Sciatic nerve (tissue), 2 donors: ENCODE results near the gene FOXD2. TPM values are rescaled to one million over a fixed set of nuclear protein-coding genes. Genes with fewer than 3 reads are reported as not detected.

ENCODE experiments used
- ATAC-seq: fragments of 200-7000 bp; cut with Tn5 transposase; one replicate; pipeline ENCODE4 v1.9.1; 2020; ENCODE audit warnings: mild to moderate bottlenecking, moderate library complexity
- DNase-seq: peaks from one replicate; pipeline ENCODE4 v3.0.0-alpha.2; 2020; ENCODE audit warnings: low spot score
- intact Hi-C: fragments of 100-400 bp; cut with DNase I; formaldehyde crosslinking; loops from one replicate; pipeline ENCODE4 v1.14.2; 2022
- total RNA-seq: library from RNA; stranded (reverse); fragmentation: NEBNext Ultra II Directional; extraction: Animal tissue kit (Norgen Biotek cat#: 25700); gene quantifications from one replicate; pipeline ENCODE4 v1.2.1, GENCODE V29; 2021
- donor health status: DM: no; HTN: no; CAD: no.
- donor health status: DM: no; HTN: no; CAD: no.

FOXD2 gene
- 12.3 TPM for total RNA-seq

- DNase-seq (peak; percentile 95), ATAC-seq (peak; percentile 83)
- intact Hi-C loops = loop anchor here (5.0 kb wide), 1 partner anchor 265 kb away; no protein-coding TSS in a partner anchor
These were observed at the start of gene FOXD2 for GRCh38 chr1:47437447-47438164. Gene FOXD2, plus strand, starts transcription at chr1:47438044. Its CDS starts 92 bp downstream, at chr1:47438136.

DNA sequence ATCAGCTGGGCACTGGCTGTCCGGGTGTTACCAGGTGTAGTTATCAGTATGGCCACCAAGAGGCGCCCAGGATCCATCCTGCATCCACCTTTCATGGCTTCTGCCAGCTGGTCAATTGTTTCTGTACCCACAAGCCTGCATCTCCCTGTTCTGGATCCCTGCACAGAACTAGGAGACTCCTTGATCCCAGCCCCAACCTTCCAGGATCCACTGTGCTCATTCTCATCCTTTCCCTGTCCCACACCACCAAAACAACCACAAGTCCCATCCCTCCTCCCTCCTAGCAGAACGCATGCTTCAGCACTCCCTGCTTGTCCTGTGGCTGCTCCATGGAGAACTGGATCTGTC, 49.0 kb upstream of the FOXD2 start:
- ATAC-seq = peak; percentile 91
- intact Hi-C loops = no loop called here
- peak; percentile 82 for DNase-seq

GRCh38 chr1:47389731-47390130, 48.1 kb upstream of the FOXD2 start:
- ATAC-seq (no peak), DNase-seq (no peak)
- intact Hi-C loops = no loop called here

DNA sequence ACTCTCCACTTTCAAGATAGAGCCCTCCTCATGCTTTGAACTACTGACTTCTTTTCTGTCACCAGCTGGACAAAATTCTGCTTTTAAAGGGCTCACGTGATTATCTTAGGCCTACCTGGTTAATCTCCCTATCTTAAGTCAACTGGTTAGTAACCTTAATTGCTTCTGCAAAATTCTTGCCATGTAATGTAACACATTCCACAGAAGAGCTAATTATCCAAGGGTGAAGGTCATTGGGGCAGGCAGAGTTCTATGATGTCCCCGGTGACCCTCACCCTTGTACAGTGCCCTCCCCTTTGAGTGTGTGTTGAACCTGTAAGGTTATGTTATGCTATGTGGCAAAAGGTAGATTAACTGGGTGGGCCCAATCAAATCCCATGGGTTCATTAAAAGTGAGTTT, 47.0 kb upstream of the FOXD2 start:
- intact Hi-C loops = no loop called here
- DNase-seq (no peak), ATAC-seq (no peak)

DNA sequence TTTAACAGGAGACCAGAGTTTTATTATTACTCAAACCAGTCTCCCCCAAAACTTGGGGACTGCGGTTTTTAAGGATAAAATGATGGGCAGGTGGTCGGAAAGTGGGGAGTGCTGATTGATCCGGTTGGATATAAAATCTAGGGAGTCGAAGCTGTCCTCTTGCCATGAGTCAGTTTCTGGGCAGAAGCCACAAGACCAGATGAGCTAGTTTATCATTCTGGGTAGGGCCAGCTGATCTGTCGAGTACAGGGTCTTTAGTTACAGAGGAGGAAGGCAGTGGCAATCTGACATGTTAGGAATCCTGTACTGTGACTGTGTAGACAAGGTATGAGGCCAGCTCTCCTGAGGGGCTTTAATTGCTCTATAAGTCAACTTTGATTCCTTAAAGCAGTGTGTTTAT, 44.7 kb upstream of the FOXD2 start:
- no peak for ATAC-seq
- DNase-seq = no peak
- intact Hi-C loops = no loop called here

DNA sequence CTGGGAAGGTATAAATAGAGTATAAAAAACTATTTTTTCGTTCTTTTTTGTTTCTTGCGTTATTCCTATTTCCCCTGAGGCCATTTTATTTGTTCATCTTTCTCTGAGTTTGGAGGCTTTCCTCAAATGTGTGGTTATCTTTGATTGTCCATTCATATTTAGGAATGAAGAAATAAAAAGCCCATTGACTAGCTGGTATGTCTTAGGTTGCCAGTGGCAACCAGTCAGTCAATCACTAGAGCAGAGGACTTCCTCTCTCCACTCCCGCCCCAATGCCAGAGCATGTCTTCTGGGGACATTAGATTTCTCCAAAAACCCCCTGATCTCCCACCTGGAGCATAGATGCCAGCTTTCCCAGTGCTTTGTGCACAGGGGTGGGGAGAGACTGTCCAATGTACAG, 42.4 kb upstream of the FOXD2 start:
- no peak for DNase-seq
- intact Hi-C loops = no loop called here
- ATAC-seq = peak; percentile 28

GRCh38 chr1:47396671-47397196, 41.1 kb upstream of the FOXD2 start:
- intact Hi-C loops = no loop called here
- no peak for DNase-seq
- ATAC-seq = no peak

DNA sequence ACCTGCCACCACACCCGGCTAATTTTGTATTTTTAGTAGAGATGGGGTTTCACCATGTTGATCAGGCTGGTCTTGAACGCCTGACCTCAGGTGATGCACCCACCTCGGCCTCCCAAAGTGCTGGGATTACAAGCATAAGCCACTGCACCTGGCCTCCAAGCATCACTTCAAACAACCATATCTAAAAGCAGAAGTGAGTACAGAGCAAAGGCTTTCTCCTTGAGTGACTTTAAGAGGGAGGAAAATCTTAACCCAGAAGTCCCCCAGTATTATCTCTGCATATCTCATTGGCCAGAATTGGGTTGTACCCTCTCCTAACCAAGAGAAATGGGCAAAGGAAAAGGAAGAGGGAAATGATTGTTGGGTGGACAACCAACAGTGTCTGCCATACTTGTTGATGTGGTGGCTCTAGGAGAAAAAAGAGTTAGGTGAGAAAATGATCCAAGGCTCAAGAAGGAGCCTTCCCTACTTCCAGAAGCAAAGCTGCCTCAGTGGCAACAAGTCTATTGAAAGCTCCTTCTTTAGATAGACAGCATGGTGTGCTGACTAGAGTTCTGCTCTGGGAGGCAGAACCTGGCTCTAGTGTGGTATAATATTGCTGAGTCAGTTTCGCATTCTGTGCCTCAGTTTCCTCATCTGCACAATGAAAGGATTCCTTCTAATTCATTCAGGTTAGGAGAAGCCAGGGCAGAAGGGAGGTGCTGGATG, 38.6 kb upstream of the FOXD2 start:
- ATAC-seq = no peak
- DNase-seq = no peak
- intact Hi-C loops = no loop called here

GRCh38 chr1:47399846-47400155, 38.0 kb upstream of the FOXD2 start:
- ATAC-seq = no peak
- intact Hi-C loops = no loop called here
- DNase-seq = no peak

- ATAC-seq (no peak), DNase-seq (no peak)
- intact Hi-C loops = no loop called here
These were observed 36.1 kb upstream of the FOXD2 start for GRCh38 chr1:47401761-47402160.

DNA sequence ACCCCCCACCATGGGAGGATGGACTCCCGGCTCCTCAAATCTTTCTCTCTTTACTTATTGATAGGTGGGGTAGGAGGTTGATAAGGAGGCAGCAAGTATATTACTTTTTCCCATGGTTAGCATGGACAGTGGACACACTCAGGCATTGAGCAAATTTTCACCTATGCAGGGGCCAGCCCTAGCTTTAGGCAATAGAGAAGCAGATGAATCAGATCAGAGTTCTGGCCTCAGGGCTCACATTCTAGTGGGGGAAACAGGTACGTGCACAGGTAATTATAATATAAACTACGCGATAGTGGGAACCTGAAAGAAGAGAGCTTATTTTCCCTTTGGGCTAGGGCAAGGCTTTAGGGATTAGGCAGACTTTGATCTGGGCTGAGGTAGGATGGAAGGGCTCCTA, 35.3 kb upstream of the FOXD2 start:
- ATAC-seq (no peak), DNase-seq (no peak)
- intact Hi-C loops = no loop called here

DNA sequence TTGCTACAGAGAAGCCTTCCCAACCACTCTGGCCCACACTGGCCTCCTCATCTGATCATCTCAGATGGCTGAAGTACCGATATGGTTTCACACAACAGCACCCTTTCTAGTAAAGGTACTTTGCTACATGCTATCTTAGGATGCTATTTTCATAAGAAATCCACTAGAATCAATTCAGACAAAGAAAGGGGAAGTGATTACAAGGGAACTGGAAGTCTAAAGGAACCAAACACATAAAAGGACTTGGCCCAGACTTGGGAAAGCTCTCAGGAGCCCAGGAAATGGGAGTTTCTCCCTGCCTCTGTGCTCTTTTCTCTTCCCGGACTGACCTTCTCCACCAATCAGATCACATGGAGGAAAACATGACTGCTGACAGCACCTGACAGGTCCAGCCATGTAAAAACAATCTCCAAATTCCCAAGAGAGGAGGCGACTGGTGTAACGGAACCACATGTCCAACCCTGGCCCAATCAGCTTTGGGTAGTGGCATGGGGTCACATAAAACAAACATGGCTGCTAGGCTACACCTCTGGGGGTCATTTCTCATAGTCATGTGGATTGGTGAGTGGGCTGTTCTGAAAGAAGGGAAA, 34.4 kb upstream of the FOXD2 start:
- DNase-seq = no peak

DNA sequence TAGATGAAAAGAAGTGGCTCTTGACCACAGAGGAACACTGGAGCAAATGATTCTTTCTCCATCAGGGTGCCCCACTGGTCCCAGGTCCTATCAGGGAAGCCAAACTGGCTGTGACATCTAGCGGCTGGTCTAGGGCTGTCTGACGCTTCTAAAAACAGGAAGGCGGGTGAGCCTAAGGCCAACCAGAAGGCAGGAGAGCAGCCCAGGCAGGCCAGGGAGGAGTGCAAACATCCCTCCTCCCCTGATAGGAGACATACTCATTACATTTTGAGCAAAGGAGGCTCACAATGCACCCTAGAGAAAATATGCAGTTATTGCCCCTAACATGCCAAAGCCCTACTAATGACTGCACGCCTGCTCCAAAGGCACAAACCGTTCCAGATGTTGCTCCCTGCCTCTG, 32.1 kb upstream of the FOXD2 start:
- DNase-seq (no peak), ATAC-seq (peak; percentile 83)
- intact Hi-C loops = no loop called here

More for the DNA sequence above, 34.4 kb upstream of the FOXD2 start:
- intact Hi-C loops = no loop called here
- ATAC-seq = no peak

DNA sequence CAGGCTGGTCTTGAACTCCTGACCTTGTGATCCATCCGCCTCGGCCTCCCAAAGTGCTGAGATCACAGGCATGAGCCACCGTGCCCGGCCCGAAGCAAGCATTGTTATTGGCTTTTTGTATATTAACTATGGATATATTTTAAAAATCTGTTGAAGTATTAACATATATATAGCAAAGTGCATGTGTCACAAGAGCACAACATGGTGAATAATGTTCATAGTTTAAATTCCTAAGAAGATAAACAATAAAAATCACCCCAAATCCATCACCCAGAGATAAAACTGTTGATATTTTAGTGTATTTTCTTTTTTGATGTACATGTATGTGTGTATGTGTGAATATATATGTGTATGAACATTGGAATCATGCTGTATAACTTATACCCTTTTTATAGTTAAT, 30.9 kb upstream of the FOXD2 start:
- no peak for DNase-seq
- intact Hi-C loops = no loop called here
- no peak for ATAC-seq

GRCh38 chr1:47407481-47407880, 30.4 kb upstream of the FOXD2 start:
- ATAC-seq (no peak), DNase-seq (no peak)
- intact Hi-C loops = no loop called here

DNA sequence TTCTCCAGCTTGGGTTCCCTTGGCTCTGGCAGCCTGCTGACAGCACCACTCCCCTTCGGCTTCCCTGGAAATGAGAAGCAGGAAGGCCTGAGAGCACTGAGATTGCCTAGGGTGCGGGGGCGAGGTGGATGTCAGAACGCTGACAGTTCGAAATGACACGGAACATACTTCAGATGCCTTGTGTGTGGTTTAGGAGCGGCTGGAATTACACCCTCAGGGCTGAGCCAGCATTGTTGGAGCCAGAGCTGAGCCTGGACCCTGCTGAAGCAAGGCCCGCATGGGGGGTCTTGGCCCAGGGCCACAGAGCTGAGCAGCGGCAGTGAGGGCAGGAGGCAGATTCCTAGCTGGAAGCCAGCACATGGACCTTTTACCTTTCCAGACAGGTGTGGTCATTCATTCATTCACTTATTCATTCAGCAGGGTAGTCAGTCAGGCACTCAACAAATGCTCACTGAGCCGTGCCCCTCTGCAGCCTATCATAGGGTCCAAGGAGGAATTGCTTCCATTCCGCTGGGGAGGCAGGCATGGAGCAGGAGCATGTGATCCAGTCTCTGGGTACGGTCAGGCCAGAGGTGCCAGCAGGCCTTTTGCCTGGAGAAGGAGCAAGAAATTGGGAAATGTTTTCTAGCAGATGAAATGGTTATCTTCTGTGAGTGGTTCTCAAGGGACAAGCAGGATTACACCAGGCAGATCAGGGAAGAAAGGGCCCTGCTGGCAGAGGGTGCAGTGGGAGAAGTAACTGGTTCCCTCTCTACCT, 28.4 kb upstream of the FOXD2 start:
- intact Hi-C loops = no loop called here
- peak; percentile 74 for ATAC-seq
- no peak for DNase-seq

GRCh38 chr1:47410068-47410455, 27.8 kb upstream of the FOXD2 start:
- DNase-seq (no peak), ATAC-seq (no peak)
- intact Hi-C loops = no loop called here

- intact Hi-C loops = no loop called here
- ATAC-seq (no peak), DNase-seq (no peak)
These were observed 26.4 kb upstream of the FOXD2 start for GRCh38 chr1:47411436-47411835.

DNA sequence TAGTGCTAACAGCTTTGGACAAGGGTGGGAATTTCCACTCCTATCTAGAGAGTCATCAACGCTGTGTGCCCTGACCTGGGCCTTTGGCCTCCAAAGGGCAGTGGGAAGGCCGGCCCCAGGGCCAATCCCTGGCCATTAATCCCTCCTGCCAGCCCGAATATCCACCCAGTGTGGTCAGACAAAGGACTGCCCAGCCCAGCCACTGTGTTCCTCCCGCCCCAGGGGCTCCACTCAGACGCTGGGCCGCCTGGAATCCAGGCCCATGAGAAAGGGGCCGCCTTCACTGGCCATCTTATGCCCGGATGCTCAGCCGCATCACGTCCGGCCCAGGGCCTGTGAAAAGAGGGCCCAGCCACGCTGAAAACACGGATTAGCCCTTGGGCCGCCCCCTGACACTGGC, 25.4 kb upstream of the FOXD2 start:
- DNase-seq = no peak
- intact Hi-C loops = no loop called here
- no peak for ATAC-seq
